Measurements from ENCODE around the gene ZNF598. TPM values are rescaled to one million over a fixed set of nuclear protein-coding genes. Genes with fewer than 3 reads are reported as not detected.
A peak's percentile ranks its signal among the peaks of the same experiment; 100 is the strongest.

ZNF598 gene
- total RNA-seq, 1 donor from 2014 or later: 46.0 TPM

- Histone ChIP-seq H3K4me1 (ENCODE audit: insufficient read depth, low read length) (peaks cover 41% of the 10 kb centered on the region), H3K79me2 (ENCODE audit: insufficient read depth, low read length) (peaks cover 68% of the 10 kb centered on the region), H3K9me3 (ENCODE audit: insufficient read depth, low read depth, low read length) (no peaks in the 10 kb centered on the region), H2AFZ (ENCODE audit: low read depth, low read length) (no peak overlapping the region), H3K4me2 (ENCODE audit: low read length) (peak overlapping the region; percentile 100), H3K36me3 (ENCODE audit: insufficient read depth, low read length) (no peaks in the 10 kb centered on the region), H3K27ac (ENCODE audit: low read depth, low read length) (peak overlapping the region; percentile 77), H3K27me3 (ENCODE audit: insufficient read depth, low read length) (no peaks in the 10 kb centered on the region), H3K9ac (ENCODE audit: low read length) (peak overlapping the region; percentile 94), H3K4me3 (ENCODE audit: insufficient read depth, low read depth, low read length) (peak overlapping the region; percentile 88), H4K20me1 (ENCODE audit: insufficient read depth, low read length) (peaks cover 54% of the 10 kb centered on the region)
- H3K27me3 Mint-ChIP-seq (ENCODE audit: low read depth, unreplicated experiment): no peaks in the 10 kb centered on the region
- H3K27ac Mint-ChIP-seq (ENCODE audit: unreplicated experiment): peak overlapping the region; percentile 74
- no peaks in the 10 kb centered on the region for H3K9me3 Mint-ChIP-seq (ENCODE audit: unreplicated experiment)
- FAIRE-seq (no peak), DNase-seq (ENCODE audit: low read depth) (no peak)
- H3K4me3 Mint-ChIP-seq (ENCODE audit: unreplicated experiment): peak overlapping the region; percentile 90
- peaks cover 18% of the 10 kb centered on the region for H3K4me1 Mint-ChIP-seq (ENCODE audit: low read depth, unreplicated experiment)
- no peak for TF ChIP-seq EZH2 (IDR thresholded peaks at IDR 0.05; ENCODE audit: insufficient read depth, low read length)
- no peak for TF ChIP-seq CTCF (IDR thresholded peaks at IDR 0.05; ENCODE audit: insufficient read depth, low read depth, low read length)
- peaks cover 4% of the 10 kb centered on the region for H3K36me3 Mint-ChIP-seq (ENCODE audit: low read depth, unreplicated experiment)
Observed at GRCh38 chr16:2008631-2009163, 924 bp downstream of the ZNF598 start.

GRCh38 chr16:2008009-2008526 lies 1.6 kb downstream of the ZNF598 start:
- H3K4me3 Mint-ChIP-seq (ENCODE audit: unreplicated experiment): peak overlapping the region; percentile 90
- FAIRE-seq: no peak
- Histone ChIP-seq H3K9ac (ENCODE audit: low read length) (peak overlapping the region; percentile 94), H3K27me3 (ENCODE audit: insufficient read depth, low read length) (no peaks in the 10 kb centered on the region), H3K4me2 (ENCODE audit: low read length) (peak overlapping the region; percentile 100), H4K20me1 (ENCODE audit: insufficient read depth, low read length) (peaks cover 61% of the 10 kb centered on the region), H3K9me3 (ENCODE audit: insufficient read depth, low read depth, low read length) (no peaks in the 10 kb centered on the region), H2AFZ (ENCODE audit: low read depth, low read length) (no peak overlapping the region), H3K79me2 (ENCODE audit: insufficient read depth, low read length) (peaks cover 74% of the 10 kb centered on the region), H3K4me1 (ENCODE audit: insufficient read depth, low read length) (peaks cover 41% of the 10 kb centered on the region), H3K27ac (ENCODE audit: low read depth, low read length) (peak overlapping the region; percentile 33), H3K36me3 (ENCODE audit: insufficient read depth, low read length) (no peaks in the 10 kb centered on the region), H3K4me3 (ENCODE audit: insufficient read depth, low read depth, low read length) (peak overlapping the region; percentile 88)
- DNase-seq (ENCODE audit: low read depth): peak; percentile 57
- peaks cover 18% of the 10 kb centered on the region for H3K4me1 Mint-ChIP-seq (ENCODE audit: low read depth, unreplicated experiment)
- H3K27ac Mint-ChIP-seq (ENCODE audit: unreplicated experiment): peak overlapping the region; percentile 74
- no peaks in the 10 kb centered on the region for H3K27me3 Mint-ChIP-seq (ENCODE audit: low read depth, unreplicated experiment)
- H3K36me3 Mint-ChIP-seq (ENCODE audit: low read depth, unreplicated experiment): peaks cover 2% of the 10 kb centered on the region
- TF ChIP-seq CTCF (IDR thresholded peaks at IDR 0.05; ENCODE audit: insufficient read depth, low read depth, low read length) (no peak), EZH2 (IDR thresholded peaks at IDR 0.05; ENCODE audit: insufficient read depth, low read length) (no peak)
- H3K9me3 Mint-ChIP-seq (ENCODE audit: unreplicated experiment): no peaks in the 10 kb centered on the region

Data from astrocyte (in vitro differentiated cells and primary cell).